Caco-2 (cell line): ENCODE measurements around the gene CAMK1D. TPM values are rescaled to one million over a fixed set of nuclear protein-coding genes. Genes with fewer than 3 reads are reported as not detected.

Experiments used
- BruUV-seq: library from RNA; stranded (reverse); fragments of 400-500 nt; replicated peaks from 2 replicates; lab custom pipeline; 2021; lab: Mats Ljungman, UMichigan
- CTCF ChIA-PET: fragments of 300-600 bp; sonication (Branson Sonifier 250); formaldehyde crosslinking; loops from one replicate; lab custom pipeline; 2022; ENCODE audit warnings: antibody characterized with exemption; lab: Charles Lee
- POLR2A ChIA-PET: fragments of 300-600 bp; sonication (Branson Sonifier 250); formaldehyde crosslinking; loops from one replicate; lab custom pipeline; 2022; ENCODE audit warnings: antibody characterized with exemption; lab: Charles Lee
- DNase-seq, 2 experiments: peaks; one replicate each; pipeline versions ENCODE4 v3.0.0 to v3.0.0-alpha.2; 2020 to 2022
- H3K27me3 ChIP-seq: replicated peaks from 2 replicates; pipeline ENCODE4 v1.6.0; 2011; ENCODE audit warnings: low read length; ENCODE audit not compliant: control insufficient read depth, insufficient read depth
- H3K36me3 ChIP-seq: 2 replicates; pipeline ENCODE4 v1.5.1; 2011; ENCODE audit warnings: low read length; ENCODE audit not compliant: control insufficient read depth, insufficient read depth
- H3K4me1 ChIP-seq: fragments of 250-450 bp; sonication (Bioruptor Pico); 2 replicates; pipeline ENCODE4 v1.5.1; 2020; ENCODE audit warnings: mild to moderate bottlenecking
- H3K4me3 ChIP-seq: 2 replicates; pipeline ENCODE4 v1.5.1; 2011; ENCODE audit warnings: low read depth, mild to moderate bottlenecking, control low read depth, low read length
- H3K9me3 ChIP-seq: fragments of 250-450 bp; sonication (Bioruptor Pico); 2 replicates; pipeline ENCODE4 v1.5.1; 2020; ENCODE audit warnings: mild to moderate bottlenecking, moderate library complexity
- H3K27ac Mint-ChIP-seq: one replicate; pipeline ENCODE4 v1.8.0; 2022; ENCODE audit warnings: mixed read lengths; ENCODE audit not compliant: unreplicated experiment
- H3K27me3 Mint-ChIP-seq: one replicate; pipeline ENCODE4 v1.8.0; 2022; ENCODE audit warnings: mixed read lengths; ENCODE audit not compliant: insufficient read depth, unreplicated experiment
- H3K36me3 Mint-ChIP-seq: one replicate; pipeline ENCODE4 v1.8.0; 2022; ENCODE audit warnings: mild to moderate bottlenecking, mixed read lengths; ENCODE audit not compliant: insufficient read depth, unreplicated experiment
- H3K4me1 Mint-ChIP-seq: one replicate; pipeline ENCODE4 v1.8.0; 2022; ENCODE audit warnings: low read depth, mixed read lengths; ENCODE audit not compliant: unreplicated experiment
- H3K4me3 Mint-ChIP-seq: one replicate; pipeline ENCODE4 v1.8.0; 2022; ENCODE audit warnings: mild to moderate bottlenecking, moderate library complexity, mixed read lengths; ENCODE audit not compliant: unreplicated experiment
- H3K9me3 Mint-ChIP-seq: one replicate; pipeline ENCODE4 v1.8.0; 2022; ENCODE audit warnings: mixed read lengths; ENCODE audit not compliant: unreplicated experiment
- CTCF ChIP-seq, 2 experiments: fragments of 200-600 bp in 1 of 2; IDR thresholded peaks; 1 replicate in 1 of 2; 2 replicates in 1 of 2; pipeline versions ENCODE4 v1.5.1 to v1.8.0; 2011 to 2022; ENCODE audit warnings: antibody characterized with exemption in 1 of 2, control low read depth in 1 of 2, inconsistent platforms in 1 of 2, low read depth in 1 of 2, low read length in 1 of 2, mild to moderate bottlenecking in 1 of 2, moderate library complexity in 1 of 2; ENCODE audit not compliant: insufficient read depth in 1 of 2, severe bottlenecking in 1 of 2, unreplicated experiment in 1 of 2
- intact Hi-C: fragments of 100-400 bp; cut with micrococcal nuclease; formaldehyde crosslinking; loops from one replicate; pipeline ENCODE4 v1.10.0; 2022; ENCODE audit not compliant: unreplicated experiment
- total RNA-seq: library from RNA; stranded (reverse); gene quantifications from 2 replicates; pipeline ENCODE4 v1.2.3, GENCODE V29; 2022

The CAMK1D gene
- total RNA-seq, 1 experiment from 2014 or later, result 10.9 TPM

- Mint-ChIP-seq H3K27ac (no peak overlapping the region), H3K27me3 (no peaks in the 10 kb centered on the region), H3K4me1 (no peaks in the 10 kb centered on the region), H3K9me3 (no peaks in the 10 kb centered on the region), H3K36me3 (no peaks in the 10 kb centered on the region), H3K4me3 (no peak overlapping the region)
- H3K9me3 ChIP-seq, result no peaks in the 10 kb centered on the region
- CTCF ChIA-PET, result no interaction called here
- intact Hi-C loops, result no loop called here
- H3K27me3 ChIP-seq, result no peaks in the 10 kb centered on the region
- no peak for TF ChIP-seq CTCF (IDR thresholded peaks at IDR 0.05; ENCODE audit: insufficient read depth in 1 of 2, low read depth in 1 of 2, low read length in 1 of 2, severe bottlenecking in 1 of 2, unreplicated experiment in 1 of 2)
- BruUV-seq, result no TSS peak
- no peaks in the 10 kb centered on the region for H3K4me1 ChIP-seq
- POLR2A ChIA-PET, result no interaction called here
- no peak for DNase-seq
- H3K4me3 ChIP-seq, result no peak overlapping the region
- H3K36me3 ChIP-seq, result no peaks in the 10 kb centered on the region
Observed at GRCh38 chr10:12825260-12825849, 476.0 kb downstream of the CAMK1D start.

- no peak for DNase-seq
- BruUV-seq, result no TSS peak
- H3K27ac Mint-ChIP-seq, result no peak overlapping the region
- H3K36me3 ChIP-seq, result no peaks in the 10 kb centered on the region
- no peak for TF ChIP-seq CTCF (IDR thresholded peaks at IDR 0.05; ENCODE audit: insufficient read depth in 1 of 2, low read depth in 1 of 2, low read length in 1 of 2, severe bottlenecking in 1 of 2, unreplicated experiment in 1 of 2)
- intact Hi-C loops, result no loop called here
- H3K4me1 Mint-ChIP-seq, result no peaks in the 10 kb centered on the region
- ChIA-PET POLR2A (no interaction called here), CTCF (no interaction called here)
- H3K9me3 ChIP-seq, result no peaks in the 10 kb centered on the region
- H3K27me3 Mint-ChIP-seq, result no peaks in the 10 kb centered on the region
- no peaks in the 10 kb centered on the region for H3K9me3 Mint-ChIP-seq
- no peak overlapping the region for H3K4me3 ChIP-seq
- H3K27me3 ChIP-seq, result no peaks in the 10 kb centered on the region
- H3K4me3 Mint-ChIP-seq, result no peak overlapping the region
- no peaks in the 10 kb centered on the region for H3K4me1 ChIP-seq
- no peaks in the 10 kb centered on the region for H3K36me3 Mint-ChIP-seq
Observed at GRCh38 chr10:12826800-12827372, 477.5 kb downstream of the CAMK1D start.

- no peaks in the 10 kb centered on the region for H3K27me3 ChIP-seq
- Mint-ChIP-seq H3K4me3 (no peak overlapping the region), H3K9me3 (no peaks in the 10 kb centered on the region), H3K27ac (no peak overlapping the region), H3K4me1 (no peaks in the 10 kb centered on the region), H3K27me3 (no peaks in the 10 kb centered on the region), H3K36me3 (no peaks in the 10 kb centered on the region)
- ChIA-PET POLR2A (no interaction called here), CTCF (interaction anchor here (0.5 kb wide), 1 partner anchor 81 kb away, joined by 3 read pairs; no protein-coding TSS in a partner anchor)
- TF ChIP-seq CTCF (IDR thresholded peaks at IDR 0.05; ENCODE audit: insufficient read depth in 1 of 2, low read depth in 1 of 2, low read length in 1 of 2, severe bottlenecking in 1 of 2, unreplicated experiment in 1 of 2), result no peak
- no peak for DNase-seq
- H3K9me3 ChIP-seq, result no peaks in the 10 kb centered on the region
- intact Hi-C loops, result no loop called here
- H3K4me1 ChIP-seq, result peaks cover 3% of the 10 kb centered on the region; the same call in 1 of the 2 replicates
- BruUV-seq, result no TSS peak
- no peak overlapping the region for H3K4me3 ChIP-seq
- no peaks in the 10 kb centered on the region for H3K36me3 ChIP-seq
Observed at GRCh38 chr10:12828736-12829135, 479.4 kb downstream of the CAMK1D start.
